K562 (cell line): Measurements from ENCODE around the gene MIB2. TPM values are rescaled to one million over a fixed set of nuclear protein-coding genes. Genes with fewer than 3 reads are reported as not detected.

Experiments used
- ATAC-seq: fragments of 200-7000 bp; cut with Tn5 transposase; 3 replicates; pipeline ENCODE4 v1.9.1; 2020; ENCODE audit warnings: moderate library complexity
- BruUV-seq: library from RNA; stranded (reverse); fragments of 400-500 nt; replicated peaks from 2 replicates; lab custom pipeline; 2021; lab: Mats Ljungman, UMichigan
- CTCF ChIA-PET: fragments of 300-600 bp; formaldehyde crosslinking; extraction: SDS; loops from one replicate; lab custom pipeline; 2021; ENCODE audit warnings: low intra/inter-chr PET ratio; lab: Yijun Ruan, JAX
- POLR2A ChIA-PET: fragments of 300-600, 350-650 bp; sonication (Branson Sonifier 250); formaldehyde crosslinking; extraction: SDS; loops from one replicate; lab custom pipeline; 2021; ENCODE audit warnings: antibody characterized with exemption, inconsistent platforms; lab: Yijun Ruan, JAX
- DNase-seq, 4 experiments: peaks; one replicate each; pipeline versions ENCODE4 v3.0.0 to v3.0.0-alpha.2; 2011 to 2018; ENCODE audit warnings: low spot score in 3 of 4, mixed read lengths in 3 of 4; ENCODE audit errors: extremely low read depth in 1 of 4
- FAIRE-seq: peaks from 2 replicates; lab custom pipeline; 2011; peaks lifted over from hg19 to GRCh38; lab: Jason Lieb, UNC
- H2AFZ ChIP-seq: 2 replicates; pipeline ENCODE4 v1.6.0; 2011; ENCODE audit warnings: low read depth, low read length, control low read depth, inconsistent platforms
- H3K27ac ChIP-seq: fragments of 200-600 bp; 3 replicates; pipeline ENCODE4 v1.8.0; 2011; ENCODE audit warnings: low read depth, mild to moderate bottlenecking, control low read depth, inconsistent platforms, low read length, moderate library complexity, mixed read lengths; ENCODE audit errors: extremely low read depth
- H3K27me3 ChIP-seq, 2 experiments: fragments of 300-600 bp in 1 of 2; 2 replicates in 1 of 2; 3 replicates in 1 of 2; pipeline versions ENCODE4 v1.6.0 to v1.8.0; 2011; ENCODE audit warnings: inconsistent platforms in 2 of 2, low read length in 2 of 2, mild to moderate bottlenecking in 1 of 2, mixed read lengths in 1 of 2, moderate library complexity in 1 of 2; ENCODE audit not compliant: control insufficient read depth in 2 of 2, insufficient read depth in 2 of 2
- H3K36me3 ChIP-seq: fragments of 300-600 bp; 3 replicates; pipeline ENCODE4 v1.8.0; 2011; ENCODE audit warnings: mild to moderate bottlenecking, low read length, inconsistent platforms; ENCODE audit not compliant: control insufficient read depth, insufficient read depth
- H3K4me1 ChIP-seq, 2 experiments: fragments of 200-600 bp in 1 of 2; replicated peaks in 1 of 2; 2 replicates in 1 of 2; 3 replicates in 1 of 2; pipeline versions ENCODE4 v1.5.1 to v1.8.0; 2011; ENCODE audit warnings: inconsistent platforms in 2 of 2, low read length in 2 of 2, mild to moderate bottlenecking in 1 of 2, mixed read lengths in 1 of 2, moderate library complexity in 1 of 2; ENCODE audit not compliant: control insufficient read depth in 2 of 2, insufficient read depth in 2 of 2
- H3K4me2 ChIP-seq: 2 replicates; pipeline ENCODE4 v1.6.1; 2011; ENCODE audit warnings: low read length, control low read depth, inconsistent platforms, mixed read lengths; ENCODE audit not compliant: insufficient read depth
- H3K4me3 ChIP-seq: fragments of 200-600 bp; sonication (generic), shearing (Covaris generic); 2 replicates; pipeline ENCODE4 v1.5.1; 2016; ENCODE audit warnings: control low read depth, inconsistent platforms
- H3K79me2 ChIP-seq: fragments of 200-600 bp; 3 replicates; pipeline ENCODE4 v1.8.0; 2011; ENCODE audit warnings: low read length, inconsistent platforms; ENCODE audit not compliant: control insufficient read depth, insufficient read depth
- H3K9ac ChIP-seq, 2 experiments: 2 replicates each; pipeline versions ENCODE4 v1.6.0 to v1.6.1; 2011; ENCODE audit warnings: low read depth in 2 of 2, low read length in 2 of 2, control low read depth in 1 of 2, inconsistent platforms in 1 of 2, mild to moderate bottlenecking in 1 of 2, mixed read lengths in 1 of 2; ENCODE audit not compliant: insufficient read depth in 1 of 2
- H3K9me1 ChIP-seq: one replicate; pipeline ENCODE4 v1.6.0; 2011; ENCODE audit warnings: inconsistent platforms, mild to moderate bottlenecking, low read length, moderate library complexity; ENCODE audit not compliant: control insufficient read depth, insufficient read depth
- H3K9me3 ChIP-seq: replicated peaks from 2 replicates; pipeline ENCODE4 v1.5.1; 2011; ENCODE audit warnings: low read depth, low read length, inconsistent platforms; ENCODE audit not compliant: control insufficient read depth, insufficient read depth
- H4K20me1 ChIP-seq: replicated peaks from 2 replicates; pipeline ENCODE4 v1.6.1; 2011; ENCODE audit warnings: low read length, inconsistent platforms, mixed read lengths; ENCODE audit not compliant: control insufficient read depth, insufficient read depth
- ARHGAP35 ChIP-seq: fragments of 450-650 bp; IDR thresholded peaks from 2 replicates; pipeline ENCODE4 v1.6.1; 2018; ENCODE audit not compliant: partially characterized antibody
- ATF7 ChIP-seq: fragments of 450-650 bp; IDR thresholded peaks from 2 replicates; pipeline ENCODE4 v1.7.1; 2014; ENCODE audit warnings: mild to moderate bottlenecking, moderate library complexity
- CHD2 ChIP-seq: IDR thresholded peaks from 2 replicates; pipeline ENCODE4 v1.6.1; 2011; ENCODE audit warnings: low read depth, low read length
- CXXC5 ChIP-seq: fragments of 250-450 bp; sonication (Bioruptor Pico); IDR thresholded peaks from 2 replicates; pipeline ENCODE4 v1.8.0; 2022; ENCODE audit warnings: inconsistent platforms, mild to moderate bottlenecking, moderate library complexity
- GATA2 ChIP-seq: sonication (generic); formaldehyde crosslinking; IDR thresholded peaks from 2 replicates; pipeline ENCODE4 v1.4.0; 2020; ENCODE audit warnings: mild to moderate bottlenecking, missing genetic modification reagents
- HDAC2 ChIP-seq: fragments of 450-650 bp; IDR thresholded peaks from 2 replicates; pipeline ENCODE4 v1.6.1; 2016; ENCODE audit warnings: mild to moderate bottlenecking
- HNRNPK ChIP-seq: fragments of 200-400 bp; formaldehyde crosslinking; IDR thresholded peaks from one replicate; pipeline ENCODE4 v1.6.1; 2018; ENCODE audit warnings: mild to moderate bottlenecking, low read depth, low read length; ENCODE audit not compliant: poor library complexity, severe bottlenecking
- IRF2 ChIP-seq: sonication (generic); formaldehyde crosslinking; IDR thresholded peaks from 2 replicates; pipeline ENCODE4 v1.8.1; 2022; ENCODE audit warnings: mild to moderate bottlenecking, missing genetic modification reagents
- MAFF ChIP-seq: IDR thresholded peaks from 2 replicates; pipeline ENCODE4 v1.6.1; 2012; ENCODE audit warnings: low read length, improper control_type of control experiment
- MECOM ChIP-seq: fragments of 250-450 bp; sonication (Bioruptor Pico); IDR thresholded peaks from 2 replicates; pipeline ENCODE4 v1.8.0; 2022; ENCODE audit warnings: inconsistent platforms
- NCOA1 ChIP-seq: fragments of 450-650 bp; IDR thresholded peaks from 2 replicates; pipeline ENCODE4 v1.6.1; 2016; ENCODE audit warnings: low read depth
- NFRKB ChIP-seq: fragments of 450-650 bp; IDR thresholded peaks from 2 replicates; pipeline ENCODE4 v1.6.1; 2016; ENCODE audit warnings: low read depth
- NR2F6 ChIP-seq: fragments of 450-650 bp; formaldehyde crosslinking; IDR thresholded peaks from 2 replicates; pipeline ENCODE4 v1.4.0; 2020; ENCODE audit warnings: mild to moderate bottlenecking
- POLR2B ChIP-seq: fragments of 450-650 bp; IDR thresholded peaks from 2 replicates; pipeline ENCODE4 v1.6.1; 2018; ENCODE audit warnings: low read depth; ENCODE audit not compliant: partially characterized antibody
- RBM15 ChIP-seq: fragments of 200-400 bp; formaldehyde crosslinking; IDR thresholded peaks from 2 replicates; pipeline ENCODE4 v1.6.1; 2018; ENCODE audit warnings: mild to moderate bottlenecking, low read length, moderate library complexity; ENCODE audit not compliant: insufficient read depth
- SIX5 ChIP-seq, 2 experiments: IDR thresholded peaks; 2 replicates each; pipeline ENCODE4 v1.6.1; 2011; ENCODE audit warnings: low read length in 2 of 2, borderline replicate concordance in 1 of 2, low read depth in 1 of 2, mild to moderate bottlenecking in 1 of 2, moderate library complexity in 1 of 2; ENCODE audit not compliant: insufficient read depth in 1 of 2
- SUPT5H ChIP-seq: fragments of 450-650 bp; IDR thresholded peaks from 2 replicates; pipeline ENCODE4 v1.6.1; 2016
- ZNF239 ChIP-seq: fragments of 250-450 bp; sonication (Bioruptor Pico); IDR thresholded peaks from 2 replicates; pipeline ENCODE4 v1.4.0; 2020; ENCODE audit warnings: mild to moderate bottlenecking
- ZNF274 ChIP-seq: IDR thresholded peaks from 2 replicates; pipeline ENCODE4 v1.6.1; 2011; ENCODE audit warnings: low read depth, mild to moderate bottlenecking, low read length, moderate library complexity, borderline replicate concordance
- WGBS: fragments of 100-300 bp; shearing (Covaris generic); methylation state at CpG from one replicate; pipeline ENCODE4 v1.1.6; 2016; ENCODE audit warnings: low coverage, mixed read lengths; ENCODE audit not compliant: insufficient coverage; ENCODE audit errors: missing lambda C conversion rate; 5-methylcytosine and 5-hydroxymethylcytosine counted together
- in situ Hi-C: fragments of 300-500 bp; cut with MboI; formaldehyde crosslinking; loops from 4 replicates; pipeline ENCODE4 v1.15.0; 2018; ENCODE audit warnings: inconsistent platforms, mixed read lengths
- intact Hi-C: fragments of 100-400 bp; cut with micrococcal nuclease; formaldehyde crosslinking; loops from 2 replicates; pipeline ENCODE4 v1.14.2; 2022
- polyA plus RNA-seq, 8 experiments: library from polyadenylated mRNA; depleted of rRNA in 4 of 8; stranded (reverse) in 5 of 8; unstranded in 3 of 8; fragments of >200 nt; fragmentation: Nextera tagmentation in 2 of 8; fragmentation: Illumina TruSeq in 1 of 8; extraction: Ambion mirVana in 2 of 8; extraction: Trizol in 1 of 8; gene quantifications; 2 replicates each; pipeline versions ENCODE4 v1.2.1 to v1.2.3, GENCODE V29; 2011 to 2014; ENCODE audit warnings: inconsistent platforms in 1 of 8, missing spikeins in 1 of 8
- total RNA-seq, 7 experiments: library from RNA; depleted of rRNA in 6 of 7; stranded (reverse); fragments of >200 nt in 6 of 7; fragmentation: Illumina TruSeq in 2 of 7; extraction: Trizol in 2 of 7; gene quantifications; 2 replicates each; pipeline versions ENCODE4 v1.2.1 to v1.2.3, GENCODE V29; 2011 to 2021; ENCODE audit warnings: low replicate concordance in 1 of 7
- TF ChIP-seq, protein P1 (sequence below): sonication (generic); formaldehyde crosslinking; IDR thresholded peaks from 2 replicates; pipeline ENCODE4 v1.9.0; 2022; ENCODE audit warnings: mild to moderate bottlenecking, missing genetic modification reagents
- TF ChIP-seq, protein P2 (sequence below): sonication (generic); formaldehyde crosslinking; IDR thresholded peaks from 2 replicates; pipeline ENCODE4 v1.8.0; 2023; ENCODE audit warnings: mild to moderate bottlenecking, missing genetic modification reagents
- TF ChIP-seq, protein P3 (sequence below): sonication (generic); formaldehyde crosslinking; IDR thresholded peaks from 2 replicates; pipeline ENCODE4 v1.8.1; 2023; ENCODE audit warnings: mild to moderate bottlenecking, missing genetic modification reagents

Gene MIB2
- total and polyA plus RNA-seq, 9 of the 15 experiments (the other 6 are each of a cell fraction or from before 2014, with no cell fraction given): 0.04 to 17.0 (median 4.9) TPM; not detected in 1

DNA sequence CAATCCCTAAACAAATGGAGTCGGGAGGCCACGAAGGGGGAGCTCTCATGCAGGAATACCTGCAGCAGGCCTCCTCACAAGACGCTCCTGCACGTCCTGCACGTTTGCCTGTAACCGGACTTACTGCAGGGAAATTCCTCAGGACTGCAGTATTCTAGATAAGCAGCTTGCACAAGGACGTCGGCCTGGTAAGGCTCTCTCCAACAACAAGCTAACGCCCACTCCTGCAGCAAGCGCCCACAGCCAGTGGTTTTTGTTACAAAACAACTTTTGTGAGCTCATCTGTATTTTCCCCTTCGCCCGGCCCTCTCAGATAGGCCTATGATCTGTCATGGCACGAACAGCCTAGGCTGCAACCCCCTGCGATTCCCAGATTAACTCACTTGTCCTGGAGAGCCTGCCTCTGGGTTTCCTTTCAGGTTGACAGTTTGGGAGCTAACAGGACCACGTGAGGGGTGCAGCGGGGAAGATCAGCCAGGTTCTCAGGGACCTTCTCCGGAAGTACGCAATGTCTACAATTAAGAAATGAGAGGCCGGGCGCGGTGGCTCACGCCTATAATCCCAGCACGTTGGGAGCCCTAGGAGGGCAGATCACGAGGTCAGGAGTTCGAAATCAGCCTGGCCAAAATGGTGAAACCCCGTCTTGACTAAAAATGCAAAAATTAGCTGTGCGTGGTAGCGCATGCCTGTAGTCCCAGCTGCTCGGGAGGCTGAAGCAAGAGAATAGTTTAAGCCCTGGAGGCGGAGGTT, 921 bp upstream of the MIB2 start:
- Histone ChIP-seq H3K9me3 (no peaks in the 10 kb centered on the region), H3K4me3 (peak overlapping the region; percentile 87), H3K4me1 (peaks cover 22 to 59% of the 10 kb centered on the region in 2 experiments; a peak in 4 of 5 replicates), H3K79me2 (peaks cover 31% of the 10 kb centered on the region), H3K9ac (peak overlapping the region; percentile 99 to 100), H2AFZ (peak overlapping the region; percentile 60), H3K9me1 (no peaks in the 10 kb centered on the region), H3K27me3 (no peaks in the 10 kb centered on the region; a peak in 1 of 5 replicates), H4K20me1 (0 out of 2 replicates have a peak, but pooled peaks cover 17% of the 10 kb centered on the region), H3K27ac (peak overlapping the region; percentile 99), H3K4me2 (peak overlapping the region; percentile 94), H3K36me3 (peaks cover 9% of the 10 kb centered on the region; the same call in 2 of the 3 replicates)
- BruUV-seq: TSS peak; percentile 76
- ChIA-PET CTCF (no interaction called here), POLR2A (interaction anchor here (0.6 to 3.9 kb wide), 15 partner anchors 10 to 1919 kb away, joined by 3 to 61 read pairs (median 3); partner anchors contain the start of genes FNDC10 and MRPL20)
- DNase-seq (peak; percentile 49 to 91 (median 69)), ATAC-seq (peak; percentile 14), FAIRE-seq (peak; percentile 86)
- intact Hi-C loops: no loop called here
- in situ Hi-C loops: no loop called here
- WGBS: under 1% methylated on average over 30 of the region's 30 CpGs
- TF ChIP-seq SUPT5H: 0 out of 2 replicates have a peak, but pooled peaks have one; percentile 1
- TF ChIP-seq HDAC2: 0 out of 2 replicates have a peak, but pooled peaks have one; percentile 31
- TF ChIP-seq POLR2B: no peak
- TF ChIP-seq NCOA1: no peak
- TF ChIP-seq HNRNPK: no peak
- no peak for TF ChIP-seq IRF2 (CRISPR knock-in tag)
- TF ChIP-seq, protein P1, sequence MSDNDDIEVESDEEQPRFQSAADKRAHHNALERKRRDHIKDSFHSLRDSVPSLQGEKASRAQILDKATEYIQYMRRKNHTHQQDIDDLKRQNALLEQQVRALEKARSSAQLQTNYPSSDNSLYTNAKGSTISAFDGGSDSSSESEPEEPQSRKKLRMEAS (CRISPR knock-in tag): peak; percentile 71
- TF ChIP-seq, protein P2, sequence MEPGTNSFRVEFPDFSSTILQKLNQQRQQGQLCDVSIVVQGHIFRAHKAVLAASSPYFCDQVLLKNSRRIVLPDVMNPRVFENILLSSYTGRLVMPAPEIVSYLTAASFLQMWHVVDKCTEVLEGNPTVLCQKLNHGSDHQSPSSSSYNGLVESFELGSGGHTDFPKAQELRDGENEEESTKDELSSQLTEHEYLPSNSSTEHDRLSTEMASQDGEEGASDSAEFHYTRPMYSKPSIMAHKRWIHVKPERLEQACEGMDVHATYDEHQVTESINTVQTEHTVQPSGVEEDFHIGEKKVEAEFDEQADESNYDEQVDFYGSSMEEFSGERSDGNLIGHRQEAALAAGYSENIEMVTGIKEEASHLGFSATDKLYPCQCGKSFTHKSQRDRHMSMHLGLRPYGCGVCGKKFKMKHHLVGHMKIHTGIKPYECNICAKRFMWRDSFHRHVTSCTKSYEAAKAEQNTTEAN (CRISPR knock-in tag): no peak
- no peak; the same call in 1 of the 2 replicates for TF ChIP-seq CXXC5
- no peak for TF ChIP-seq MAFF
- TF ChIP-seq RBM15: no peak
- TF ChIP-seq NR2F6 (CRISPR knock-in tag): no peak
- TF ChIP-seq SIX5 (IDR thresholded peaks at IDR 0.05; ENCODE audit: borderline replicate concordance in 1 of 2, insufficient read depth in 1 of 2, low read depth in 1 of 2, low read length in 2 of 2): no peak
- TF ChIP-seq ZNF239: no peak
- TF ChIP-seq MECOM (CRISPR knock-in tag): no peak
- TF ChIP-seq, protein P3, sequence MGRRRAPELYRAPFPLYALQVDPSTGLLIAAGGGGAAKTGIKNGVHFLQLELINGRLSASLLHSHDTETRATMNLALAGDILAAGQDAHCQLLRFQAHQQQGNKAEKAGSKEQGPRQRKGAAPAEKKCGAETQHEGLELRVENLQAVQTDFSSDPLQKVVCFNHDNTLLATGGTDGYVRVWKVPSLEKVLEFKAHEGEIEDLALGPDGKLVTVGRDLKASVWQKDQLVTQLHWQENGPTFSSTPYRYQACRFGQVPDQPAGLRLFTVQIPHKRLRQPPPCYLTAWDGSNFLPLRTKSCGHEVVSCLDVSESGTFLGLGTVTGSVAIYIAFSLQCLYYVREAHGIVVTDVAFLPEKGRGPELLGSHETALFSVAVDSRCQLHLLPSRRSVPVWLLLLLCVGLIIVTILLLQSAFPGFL (CRISPR knock-in tag): peak; percentile 99
- TF ChIP-seq CHD2: no peak
- no peak for TF ChIP-seq NFRKB
- no peak for TF ChIP-seq ATF7
- no peak for TF ChIP-seq ZNF274
- TF ChIP-seq GATA2 (CRISPR knock-in tag): no peak
- no peak for TF ChIP-seq ARHGAP35
